UCSD-AML1 (cell line): ENCODE data around the gene TMEM272.

Experiments
- DNase-seq: peaks from one replicate; lab custom pipeline; 2025; ENCODE audit not compliant: unreplicated experiment; lab: John Stamatoyannopoulos, UW

Gene TMEM272

GRCh38 chr13:51783428-51784094 lies 61.4 kb downstream of the TMEM272 start:
- no peak for DNase-seq

GRCh38 chr13:51782026-51782710 lies 62.8 kb downstream of the TMEM272 start:
- no peak for DNase-seq

GRCh38 chr13:51781246-51782022 lies 63.5 kb downstream of the TMEM272 start:
- DNase-seq: peak; percentile 52

- DNase-seq: no peak
Measured at GRCh38 chr13:51780099-51780498, 64.9 kb downstream of the TMEM272 start.

GRCh38 chr13:51778392-51778791 lies 66.6 kb downstream of the TMEM272 start:
- no peak for DNase-seq

GRCh38 chr13:51777921-51778320 lies 67.1 kb downstream of the TMEM272 start:
- DNase-seq: no peak

- no peak for DNase-seq
Measured at GRCh38 chr13:51776179-51776578, 68.8 kb downstream of the TMEM272 start.

GRCh38 chr13:51773515-51773914 lies 71.5 kb downstream of the TMEM272 start:
- no peak for DNase-seq

GRCh38 chr13:51772781-51773180 lies 72.2 kb downstream of the TMEM272 start:
- DNase-seq: no peak

GRCh38 chr13:51772105-51772455 lies 72.9 kb downstream of the TMEM272 start:
- DNase-seq: no peak

- DNase-seq: no peak
Measured at GRCh38 chr13:51771418-51772104, 73.4 kb downstream of the TMEM272 start.

- DNase-seq: no peak
Measured at GRCh38 chr13:51770681-51771417, 74.1 kb downstream of the TMEM272 start.

- no peak for DNase-seq
Measured at GRCh38 chr13:51770160-51770559, 74.8 kb downstream of the TMEM272 start.

GRCh38 chr13:51769455-51770127 lies 75.4 kb downstream of the TMEM272 start:
- no peak for DNase-seq

- no peak for DNase-seq
Measured at GRCh38 chr13:51768976-51769375, 76.0 kb downstream of the TMEM272 start.

- DNase-seq: no peak
Measured at GRCh38 chr13:51768378-51768921, 76.5 kb downstream of the TMEM272 start.

- DNase-seq: no peak
Measured at GRCh38 chr13:51767100-51767499, 77.9 kb downstream of the TMEM272 start.

GRCh38 chr13:51765142-51765515 lies 79.8 kb downstream of the TMEM272 start:
- DNase-seq: no peak

GRCh38 chr13:51764184-51765141 lies 80.5 kb downstream of the TMEM272 start:
- DNase-seq: no peak
